ENCODE data around the gene DNAJC30.

The DNAJC30 gene

DNA sequence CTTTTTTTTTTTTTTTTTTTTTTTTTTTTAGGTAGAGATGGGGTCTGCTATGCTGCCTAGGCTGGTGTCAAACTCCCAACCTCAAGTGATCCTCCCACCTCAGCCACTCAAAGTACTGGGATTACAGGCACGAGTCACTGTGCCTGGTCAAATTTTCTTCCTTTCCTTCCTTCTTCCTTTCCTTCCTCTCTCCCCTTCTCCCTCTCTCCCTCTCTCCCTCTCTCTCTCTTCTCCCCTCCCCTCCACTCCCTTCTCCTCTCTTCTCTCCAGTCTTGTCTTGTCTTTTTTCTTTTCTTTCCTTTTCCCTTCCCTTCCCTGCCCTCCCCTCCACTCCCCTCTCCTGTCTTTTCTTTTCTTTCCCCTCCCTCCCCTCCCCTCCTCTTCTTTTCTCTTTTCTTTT is 51.7 kb downstream of the DNAJC30 start:
- H3K4me1 ChIP-seq, result no peaks in the 10 kb centered on the region
- no peak overlapping the region for H3K9ac ChIP-seq
- H3K79me2 ChIP-seq, result no peaks in the 10 kb centered on the region
- no peak for TF ChIP-seq CTCF (IDR thresholded peaks at IDR 0.05)
- H3K4me2 ChIP-seq (ENCODE audit: low read length), result no peak overlapping the region
- no peak overlapping the region for H3K4me3 ChIP-seq (ENCODE audit: low read depth, low read length)
- H3K27me3 ChIP-seq (ENCODE audit: control insufficient read depth, insufficient read depth, low read length), result no peaks in the 10 kb centered on the region
- no peaks in the 10 kb centered on the region for H3K36me3 ChIP-seq (ENCODE audit: control insufficient read depth, insufficient read depth, low read length)
- H3K9me3 ChIP-seq (ENCODE audit: control insufficient read depth, low read length), result no peaks in the 10 kb centered on the region
- H3K27ac ChIP-seq, result no peak overlapping the region
- no peak overlapping the region for H2AFZ ChIP-seq
